HG03060 (cell line): ENCODE measurements around the gene NKAPL.
"Not testable (repeated sequence)": the region's sequence is repeated elsewhere in the genome, so short reads cannot be mapped to it uniquely, and the experiment has no call there.

Experiments
- ATAC-seq: cut with Tn5 transposase; IDR thresholded peaks from one replicate; pipeline ENCODE4 v1.9.1; 2021; ENCODE audit warnings: low read depth, moderate number of reproducible peaks; ENCODE audit not compliant: unreplicated experiment

The NKAPL gene

GRCh38 chr6:28291573-28291972 is 32.5 kb downstream of the NKAPL start:
- no peak for ATAC-seq

GRCh38 chr6:28295326-28295725 is 36.2 kb downstream of the NKAPL start:
- ATAC-seq = no peak

- no peak for ATAC-seq
Observed at GRCh38 chr6:28296520-28297060, 37.5 kb downstream of the NKAPL start.

- ATAC-seq = peak; percentile 75
Observed at GRCh38 chr6:28303570-28303969, 44.5 kb downstream of the NKAPL start.

- not testable (repeated sequence) for ATAC-seq
Observed at GRCh38 chr6:28306363-28306762, 47.3 kb downstream of the NKAPL start.
